ENCODE measurements around the gene FHAD1.

FHAD1 gene

GRCh38 chr1:15390667-15391066 is 143.6 kb downstream of the FHAD1 start:
- no peaks in the 10 kb centered on the region for H3K36me3 Mint-ChIP-seq
- H3K27ac Mint-ChIP-seq = no peak overlapping the region
- H3K9me3 Mint-ChIP-seq (ENCODE audit: low read depth) = no peaks in the 10 kb centered on the region
- H3K4me3 Mint-ChIP-seq = no peak overlapping the region
- H3K4me1 Mint-ChIP-seq (ENCODE audit: low read depth) = peaks cover 10% of the 10 kb centered on the region
- H3K27me3 Mint-ChIP-seq = no peaks in the 10 kb centered on the region

GRCh38 chr1:15391366-15391765 is 144.3 kb downstream of the FHAD1 start:
- Mint-ChIP-seq H3K4me1 (ENCODE audit: low read depth) (peaks cover 6% of the 10 kb centered on the region), H3K9me3 (ENCODE audit: low read depth) (no peaks in the 10 kb centered on the region), H3K4me3 (no peak overlapping the region), H3K27ac (no peak overlapping the region), H3K27me3 (no peaks in the 10 kb centered on the region), H3K36me3 (no peaks in the 10 kb centered on the region)

- Mint-ChIP-seq H3K27ac (no peak overlapping the region), H3K4me1 (ENCODE audit: low read depth) (no peaks in the 10 kb centered on the region), H3K4me3 (no peak overlapping the region), H3K9me3 (ENCODE audit: low read depth) (no peaks in the 10 kb centered on the region), H3K27me3 (no peaks in the 10 kb centered on the region), H3K36me3 (no peaks in the 10 kb centered on the region)
Measured at GRCh38 chr1:15393475-15394257, 146.6 kb downstream of the FHAD1 start.

- Mint-ChIP-seq H3K9me3 (ENCODE audit: low read depth) (no peaks in the 10 kb centered on the region), H3K27me3 (no peaks in the 10 kb centered on the region), H3K36me3 (no peaks in the 10 kb centered on the region), H3K4me3 (no peak overlapping the region), H3K4me1 (ENCODE audit: low read depth) (no peaks in the 10 kb centered on the region), H3K27ac (no peak overlapping the region)
Measured at GRCh38 chr1:15394258-15394690, 147.3 kb downstream of the FHAD1 start.

- Mint-ChIP-seq H3K27me3 (no peaks in the 10 kb centered on the region), H3K36me3 (no peaks in the 10 kb centered on the region), H3K4me1 (ENCODE audit: low read depth) (no peaks in the 10 kb centered on the region), H3K4me3 (no peak overlapping the region), H3K27ac (no peak overlapping the region), H3K9me3 (ENCODE audit: low read depth) (no peaks in the 10 kb centered on the region)
Measured at GRCh38 chr1:15397236-15397635, 150.2 kb downstream of the FHAD1 start.

- Mint-ChIP-seq H3K9me3 (ENCODE audit: low read depth) (no peaks in the 10 kb centered on the region), H3K36me3 (no peaks in the 10 kb centered on the region), H3K4me1 (ENCODE audit: low read depth) (no peaks in the 10 kb centered on the region), H3K27me3 (no peaks in the 10 kb centered on the region), H3K4me3 (no peak overlapping the region), H3K27ac (no peak overlapping the region)
Measured at GRCh38 chr1:15399710-15400109, 152.7 kb downstream of the FHAD1 start.

- no peaks in the 10 kb centered on the region for H3K36me3 Mint-ChIP-seq
- no peak overlapping the region for H3K4me3 Mint-ChIP-seq
- peaks cover 2% of the 10 kb centered on the region for H3K27me3 Mint-ChIP-seq
- no peak overlapping the region for H3K27ac Mint-ChIP-seq
- no peaks in the 10 kb centered on the region for H3K4me1 Mint-ChIP-seq (ENCODE audit: low read depth)
- H3K9me3 Mint-ChIP-seq (ENCODE audit: low read depth) = no peaks in the 10 kb centered on the region
Measured at GRCh38 chr1:15400627-15401026, 153.6 kb downstream of the FHAD1 start.

- Mint-ChIP-seq H3K27ac (no peak overlapping the region), H3K4me3 (no peak overlapping the region), H3K9me3 (ENCODE audit: low read depth) (no peaks in the 10 kb centered on the region), H3K4me1 (ENCODE audit: low read depth) (no peaks in the 10 kb centered on the region), H3K27me3 (peaks cover 2% of the 10 kb centered on the region), H3K36me3 (no peaks in the 10 kb centered on the region)
Measured at GRCh38 chr1:15401391-15402055, 154.5 kb downstream of the FHAD1 start.

- Mint-ChIP-seq H3K4me1 (ENCODE audit: low read depth) (no peaks in the 10 kb centered on the region), H3K27ac (no peak overlapping the region), H3K4me3 (no peak overlapping the region), H3K27me3 (peaks cover 2% of the 10 kb centered on the region), H3K9me3 (ENCODE audit: low read depth) (no peaks in the 10 kb centered on the region), H3K36me3 (no peaks in the 10 kb centered on the region)
Measured at GRCh38 chr1:15402809-15403450, 155.9 kb downstream of the FHAD1 start.

- no peaks in the 10 kb centered on the region for H3K36me3 Mint-ChIP-seq
- H3K27ac Mint-ChIP-seq = no peak overlapping the region
- H3K4me3 Mint-ChIP-seq = no peak overlapping the region
Measured at GRCh38 chr1:15403962-15404580, 157.0 kb downstream of the FHAD1 start.

GRCh38 chr1:15405106-15405850 is 158.3 kb downstream of the FHAD1 start:
- Mint-ChIP-seq H3K9me3 (ENCODE audit: low read depth) (no peaks in the 10 kb centered on the region), H3K27ac (no peak overlapping the region), H3K4me1 (ENCODE audit: low read depth) (peaks cover 5% of the 10 kb centered on the region), H3K27me3 (peaks cover 2% of the 10 kb centered on the region), H3K36me3 (no peaks in the 10 kb centered on the region), H3K4me3 (no peak overlapping the region)

More at GRCh38 chr1:15403962-15404580, 157.0 kb downstream of the FHAD1 start:
- Mint-ChIP-seq H3K4me1 (ENCODE audit: low read depth) (peaks cover 3% of the 10 kb centered on the region), H3K27me3 (peaks cover 2% of the 10 kb centered on the region), H3K9me3 (ENCODE audit: low read depth) (no peaks in the 10 kb centered on the region)

GRCh38 chr1:15406614-15407559 is 159.9 kb downstream of the FHAD1 start:
- Mint-ChIP-seq H3K4me3 (no peak overlapping the region), H3K4me1 (ENCODE audit: low read depth) (peaks cover 11% of the 10 kb centered on the region), H3K27me3 (peaks cover 2% of the 10 kb centered on the region), H3K27ac (no peak overlapping the region), H3K36me3 (no peaks in the 10 kb centered on the region), H3K9me3 (ENCODE audit: low read depth) (no peaks in the 10 kb centered on the region)

GRCh38 chr1:15407580-15407979 is 160.6 kb downstream of the FHAD1 start:
- Mint-ChIP-seq H3K27ac (no peak overlapping the region), H3K4me3 (no peak overlapping the region), H3K27me3 (peaks cover 2% of the 10 kb centered on the region), H3K4me1 (ENCODE audit: low read depth) (peaks cover 18% of the 10 kb centered on the region), H3K9me3 (ENCODE audit: low read depth) (no peaks in the 10 kb centered on the region), H3K36me3 (no peaks in the 10 kb centered on the region)
